Astrocyte of the cerebellum (primary cell): ENCODE measurements around the gene RNGTT.

Source experiments
- DNase-seq: peaks from one replicate; pipeline ENCODE4 v3.0.0-alpha.2; 2011; ENCODE audit warnings: low read depth
- H3K4me3 ChIP-seq: 2 replicates; pipeline ENCODE4 v1.5.1; 2011; ENCODE audit warnings: mild to moderate bottlenecking, low read depth, low read length, moderate library complexity
- in situ Hi-C: cut with HindIII; loops from 2 replicates; pipeline ENCODE4 v1.10.0; 2017; ENCODE audit warnings: low sequenced_read_pairs
- TF ChIP-seq, protein P1 (sequence below): IDR thresholded peaks from 2 replicates; pipeline ENCODE4 v1.5.1; 2012; ENCODE audit warnings: low read length, low read depth, moderate library complexity, mild to moderate bottlenecking; ENCODE audit errors: missing control alignments

Gene RNGTT

DNA sequence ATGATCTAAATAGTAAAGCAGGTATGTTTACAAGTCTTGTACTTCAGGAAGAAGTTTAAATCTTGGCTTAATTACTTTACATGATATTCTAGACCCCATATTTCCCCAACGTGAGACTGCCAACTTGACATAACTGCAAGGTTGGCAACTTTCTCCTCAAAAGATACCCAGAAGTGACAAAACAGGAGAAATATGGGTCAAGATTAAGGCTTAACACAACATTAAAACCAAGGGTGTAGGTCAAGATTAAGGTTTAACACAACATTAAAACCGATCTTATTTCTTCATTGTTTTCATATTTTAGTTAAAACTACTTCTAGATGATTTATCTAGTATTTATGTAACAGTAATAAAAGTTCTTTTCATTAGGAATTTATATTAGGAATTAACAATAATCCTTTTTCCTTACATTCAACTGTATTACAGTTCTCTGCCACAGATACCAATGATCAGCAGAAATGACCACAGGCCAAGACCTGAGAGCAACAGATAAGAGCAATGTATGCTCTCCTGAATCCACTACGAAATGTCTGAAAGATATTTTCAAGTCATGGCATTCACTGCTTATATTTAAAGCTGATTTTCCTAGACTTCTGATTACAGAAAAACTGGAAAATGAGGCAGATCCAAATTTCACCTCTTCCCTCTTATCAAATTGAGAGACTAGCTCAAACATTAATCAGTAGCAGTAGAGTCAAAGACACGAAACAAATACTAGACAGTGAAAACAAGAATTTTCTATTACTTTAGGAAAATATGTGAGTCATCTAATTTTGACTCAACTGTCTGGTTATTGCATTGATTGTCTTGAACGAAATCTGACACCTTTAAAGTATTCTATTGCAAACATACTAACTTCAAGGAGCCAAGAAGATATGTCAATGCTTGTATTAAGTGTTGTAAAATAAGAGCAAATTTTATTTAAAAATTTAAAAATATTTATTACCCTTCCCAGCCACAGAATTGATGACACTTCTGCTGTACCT, 72.3 kb downstream of the RNGTT start:
- DNase-seq: no peak

DNA sequence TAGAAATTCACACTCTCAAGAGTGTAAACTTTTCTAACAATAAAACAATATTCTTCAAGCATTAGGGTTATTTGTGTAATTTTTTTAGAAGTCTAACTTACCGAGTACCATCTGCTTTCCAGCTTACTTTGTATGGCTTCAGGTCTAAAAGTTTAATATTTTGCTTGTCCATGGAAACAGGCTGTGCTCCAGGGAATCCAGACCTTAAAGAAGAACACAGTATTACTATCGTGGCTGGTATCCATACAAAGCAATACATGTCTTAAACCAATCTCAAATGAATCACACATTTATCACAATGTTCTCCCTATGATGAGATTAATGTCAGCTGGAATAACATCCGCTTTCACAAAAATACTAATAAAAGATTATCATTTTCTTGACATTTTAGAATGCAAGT, 73.0 kb downstream of the RNGTT start:
- no peak overlapping the region for H3K4me3 ChIP-seq
- in situ Hi-C loops: no loop called here
- DNase-seq: no peak
- TF ChIP-seq, protein P1, sequence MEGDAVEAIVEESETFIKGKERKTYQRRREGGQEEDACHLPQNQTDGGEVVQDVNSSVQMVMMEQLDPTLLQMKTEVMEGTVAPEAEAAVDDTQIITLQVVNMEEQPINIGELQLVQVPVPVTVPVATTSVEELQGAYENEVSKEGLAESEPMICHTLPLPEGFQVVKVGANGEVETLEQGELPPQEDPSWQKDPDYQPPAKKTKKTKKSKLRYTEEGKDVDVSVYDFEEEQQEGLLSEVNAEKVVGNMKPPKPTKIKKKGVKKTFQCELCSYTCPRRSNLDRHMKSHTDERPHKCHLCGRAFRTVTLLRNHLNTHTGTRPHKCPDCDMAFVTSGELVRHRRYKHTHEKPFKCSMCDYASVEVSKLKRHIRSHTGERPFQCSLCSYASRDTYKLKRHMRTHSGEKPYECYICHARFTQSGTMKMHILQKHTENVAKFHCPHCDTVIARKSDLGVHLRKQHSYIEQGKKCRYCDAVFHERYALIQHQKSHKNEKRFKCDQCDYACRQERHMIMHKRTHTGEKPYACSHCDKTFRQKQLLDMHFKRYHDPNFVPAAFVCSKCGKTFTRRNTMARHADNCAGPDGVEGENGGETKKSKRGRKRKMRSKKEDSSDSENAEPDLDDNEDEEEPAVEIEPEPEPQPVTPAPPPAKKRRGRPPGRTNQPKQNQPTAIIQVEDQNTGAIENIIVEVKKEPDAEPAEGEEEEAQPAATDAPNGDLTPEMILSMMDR: no peak

More for the DNA sequence above, 72.3 kb downstream of the RNGTT start:
- H3K4me3 ChIP-seq: no peak overlapping the region
- TF ChIP-seq, protein P1: no peak
- in situ Hi-C loops: no loop called here

DNA sequence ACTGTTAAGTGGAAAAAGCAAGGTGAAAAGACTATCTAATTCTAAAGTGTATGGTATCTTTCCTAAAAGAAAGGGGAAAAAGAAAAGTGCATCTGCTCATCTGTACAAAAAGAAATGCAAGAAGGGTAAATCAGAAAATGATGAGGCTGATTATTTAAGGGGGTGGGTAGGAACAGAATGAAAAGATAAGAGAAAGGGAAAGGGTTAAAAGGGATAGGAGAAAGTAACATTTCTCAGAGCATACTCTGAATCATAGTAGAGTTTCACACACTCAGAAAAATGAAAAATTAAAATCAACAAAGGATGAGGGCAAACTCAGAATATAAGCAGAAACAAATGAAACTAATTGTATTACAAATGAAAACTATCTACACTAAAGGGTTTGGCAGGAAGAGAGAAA, 79.1 kb downstream of the RNGTT start:
- DNase-seq: no peak
- H3K4me3 ChIP-seq: no peak overlapping the region
- in situ Hi-C loops: no loop called here
- TF ChIP-seq, protein P1: no peak

DNA sequence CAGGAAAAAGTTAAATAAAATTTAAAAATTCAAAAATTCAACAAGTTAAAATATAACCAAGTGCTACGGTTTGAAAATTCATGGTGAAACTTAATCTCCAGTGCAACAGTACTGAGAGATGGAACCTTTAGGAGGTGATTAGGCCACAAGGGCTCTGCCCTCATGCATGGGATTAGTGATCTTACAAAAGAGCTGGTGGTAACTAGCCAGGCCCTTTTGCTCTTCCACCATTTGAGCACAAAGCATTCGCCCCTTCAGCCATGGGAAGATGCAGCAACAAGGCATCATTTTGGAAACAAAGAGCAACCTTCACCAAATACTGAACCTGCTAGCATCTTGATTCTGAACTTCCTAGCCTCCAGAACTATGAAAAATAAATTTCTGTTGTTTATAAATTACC, 80.9 kb downstream of the RNGTT start:
- in situ Hi-C loops: no loop called here
- TF ChIP-seq, protein P1: no peak

DNA sequence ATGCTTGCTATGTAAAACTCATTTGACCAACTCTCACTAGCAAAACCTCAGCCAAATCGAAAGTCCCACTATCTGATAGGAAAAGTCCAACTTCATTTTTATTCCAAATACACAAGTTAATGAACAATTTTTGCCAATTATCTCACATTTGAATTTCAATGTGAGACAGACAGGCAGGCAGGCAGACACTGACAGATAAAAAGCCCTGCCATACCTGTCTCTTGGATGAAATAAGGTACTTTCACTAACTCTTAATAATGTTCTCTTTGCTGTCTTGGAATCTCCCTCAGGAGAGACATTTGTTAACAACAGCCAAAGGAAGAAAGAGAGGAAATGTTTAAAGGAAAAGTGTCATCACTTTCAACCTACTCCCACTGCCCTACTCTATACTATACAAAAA, 82.0 kb downstream of the RNGTT start:
- TF ChIP-seq, protein P1: no peak
- in situ Hi-C loops: no loop called here
- DNase-seq: no peak
- no peak overlapping the region for H3K4me3 ChIP-seq

More for the DNA sequence above, 80.9 kb downstream of the RNGTT start:
- H3K4me3 ChIP-seq: no peak overlapping the region
- DNase-seq: no peak

DNA sequence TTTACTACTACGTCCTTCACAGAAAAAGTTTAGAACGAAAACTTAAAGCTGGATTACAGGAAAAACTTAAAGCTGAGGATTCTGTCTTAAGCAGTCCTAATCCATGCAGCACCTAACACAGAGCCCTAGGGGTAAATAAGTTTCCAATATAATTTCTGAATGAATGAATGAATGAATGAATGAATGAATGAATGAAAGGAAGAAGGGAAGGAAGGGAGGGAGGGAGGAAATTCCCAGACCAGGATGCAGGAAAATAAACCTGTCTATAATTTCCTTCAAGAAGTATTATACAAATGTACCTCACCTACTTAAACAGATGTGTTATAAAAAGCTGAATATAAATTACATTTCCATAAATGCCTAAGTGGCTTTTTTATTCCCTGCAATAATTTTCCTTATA, 83.4 kb downstream of the RNGTT start:
- TF ChIP-seq, protein P1: no peak
- no peak overlapping the region for H3K4me3 ChIP-seq
- no peak for DNase-seq
- in situ Hi-C loops: no loop called here
